Esophagus muscularis mucosa (tissue), 4 donors: ENCODE data around the gene CASP9. TPM values are rescaled to one million over a fixed set of nuclear protein-coding genes. Genes with fewer than 3 reads are reported as not detected.

ENCODE experiments used
- DNase-seq: peaks from one replicate; pipeline ENCODE4 v3.0.0-alpha.2; 2017; ENCODE audit errors: extremely low spot score
- H3K27ac ChIP-seq, 4 donors: fragments of 200-600 bp; sonication (generic); replicated peaks in 1 of 4; 1 replicate in 3 of 4; 2 replicates in 1 of 4; pipeline ENCODE4 v1.5.1; 2016 to 2019; ENCODE audit warnings: mild to moderate bottlenecking in 1 of 4
- H3K27me3 ChIP-seq, 4 donors: fragments of 200-600 bp; sonication (generic); one replicate each; pipeline versions ENCODE4 v1.5.1 to v1.6.0; 2016 to 2019
- H3K36me3 ChIP-seq, 4 donors: fragments of 200-600 bp; sonication (generic); one replicate each; pipeline ENCODE4 v1.5.1; 2016 to 2019
- H3K4me1 ChIP-seq, 4 donors: fragments of 200-600 bp; sonication (generic); one replicate each; pipeline ENCODE4 v1.5.1; 2016 to 2019
- H3K4me3 ChIP-seq, 4 donors: fragments of 200-600 bp; sonication (generic); 1 replicate in 2 of 4; 2 replicates in 2 of 4; pipeline ENCODE4 v1.5.1; 2016 to 2019; ENCODE audit warnings: mild to moderate bottlenecking in 4 of 4, moderate library complexity in 1 of 4
- H3K9me3 ChIP-seq, 4 donors: fragments of 200-600 bp; sonication (generic); 1 replicate in 3 of 4; 2 replicates in 1 of 4; pipeline ENCODE4 v1.5.1; 2016 to 2019
- EP300 ChIP-seq: sonication (generic); formaldehyde crosslinking; IDR thresholded peaks from one replicate; pipeline ENCODE4 v1.6.1; 2017; ENCODE audit warnings: antibody characterized with exemption
- POLR2A ChIP-seq: fragments of 450-650 bp; IDR thresholded peaks from one replicate; pipeline ENCODE4 v1.6.1; 2017; ENCODE audit warnings: antibody characterized with exemption, moderate library complexity, mild to moderate bottlenecking, low read depth
- POLR2AphosphoS5 ChIP-seq, 2 donors: sonication (generic); formaldehyde crosslinking; IDR thresholded peaks; one replicate each; pipeline ENCODE4 v1.6.1; 2017; ENCODE audit warnings: antibody characterized with exemption in 2 of 2
- WGBS: methylation state at CpG from one replicate; pipeline ENCODE4 v1.1.5; 2018; 5-methylcytosine and 5-hydroxymethylcytosine counted together
- intact Hi-C: fragments of 100-400 bp; cut with DNase I; formaldehyde crosslinking; loops from one replicate; pipeline ENCODE4 v1.15.1; 2023
- total RNA-seq, 4 donors: library from RNA; depleted of rRNA; stranded (reverse); fragments of >200 nt; gene quantifications; one replicate each; pipeline versions ENCODE4 v1.1.0 to v1.2.1, GENCODE V29; 2016
- TF ChIP-seq, protein P1 (sequence below), 3 experiments: fragments of 200-600 bp in 2 of 3; fragments of 450-650 bp in 1 of 3; sonication (generic) in 2 of 3; IDR thresholded peaks; one replicate each; pipeline ENCODE4 v1.5.1; 2017 to 2019; ENCODE audit warnings: antibody characterized with exemption in 3 of 3, mild to moderate bottlenecking in 2 of 3, moderate library complexity in 1 of 3

CASP9 gene
- 10 to 100 TPM in 3 of 4 donors, 1 to 10 TPM in 1; 9.1 to 12.6 (median 11.0) TPM for total RNA-seq

DNA sequence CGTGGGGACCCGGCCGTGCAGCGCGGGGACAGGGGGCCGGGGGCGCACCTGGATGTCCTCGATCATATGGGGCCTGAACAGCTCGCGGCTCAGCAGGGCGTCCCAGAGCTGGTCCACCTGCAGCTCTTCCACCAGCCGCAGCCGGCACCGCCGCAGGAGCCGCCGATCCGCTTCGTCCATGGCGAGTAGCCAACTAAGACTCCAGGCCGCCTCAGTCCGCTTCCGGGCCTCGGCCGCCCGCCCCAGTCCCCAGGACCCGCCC lies at the start of gene CASP9:
CASP9 (minus strand) TSS at position 195 of the 262 bp plus-strand sequence; CDS start at position 180, 15 bp downstream.
- no peaks in the 10 kb centered on the region for H3K9me3 ChIP-seq
- H3K4me1 ChIP-seq = peaks cover 26 to 42% (median 41%) of the 10 kb centered on the region in 4 donors
- H3K27me3 ChIP-seq = no peaks in the 10 kb centered on the region
- TF ChIP-seq EP300 (no peak), POLR2AphosphoS5 (IDR thresholded peaks at IDR 0.05) (peak; percentile 80 to 81), POLR2A (no peak)
- intact Hi-C loops = no loop called here
- H3K27ac ChIP-seq = peak within 1 kb of the TSS; percentile 92 to 97 (median 96)
- DNase-seq = no peak
- no CpG with 5 or more reads among the region's 27 CpGs for WGBS
- peak within 1 kb of the TSS; percentile 64 to 97 (median 82) for H3K4me3 ChIP-seq
- no peaks in the 10 kb centered on the region for H3K36me3 ChIP-seq

DNA sequence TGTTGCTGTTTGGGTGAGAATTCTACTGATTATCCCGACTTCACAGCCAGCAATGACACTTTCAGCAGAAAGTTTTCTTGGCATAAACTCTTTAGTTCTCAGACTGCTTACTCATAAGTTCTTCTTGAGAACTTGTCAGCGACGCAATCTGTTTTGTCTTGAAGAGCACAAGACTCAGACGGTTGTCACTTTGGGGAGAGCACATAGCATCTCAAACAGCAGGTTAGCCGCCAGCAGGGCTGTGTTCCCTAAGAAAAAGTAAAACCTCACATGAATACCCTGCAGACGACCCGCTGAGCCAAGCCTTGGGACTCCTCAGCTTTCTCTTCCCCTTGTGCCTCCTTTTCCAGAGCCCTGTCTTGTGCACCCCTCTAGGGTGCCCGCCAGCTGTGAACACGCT lies 49.5 kb upstream of the CASP9 start:
- WGBS = 75% methylated on average over 9 of the region's 9 CpGs
- intact Hi-C loops = no loop called here
- Histone ChIP-seq H3K27ac (peak overlapping the region in 1 of 4 donors; percentile 31), H3K36me3 (peaks cover 3 to 43% (median 25%) of the 10 kb centered on the region in 4 donors), H3K4me1 (no peaks in the 10 kb centered on the region), H3K4me3 (no peak overlapping the region), H3K27me3 (no peaks in the 10 kb centered on the region), H3K9me3 (no peaks in the 10 kb centered on the region)
- TF ChIP-seq POLR2AphosphoS5 (IDR thresholded peaks at IDR 0.05) (no peak), EP300 (no peak), POLR2A (no peak)
- TF ChIP-seq, protein P1, sequence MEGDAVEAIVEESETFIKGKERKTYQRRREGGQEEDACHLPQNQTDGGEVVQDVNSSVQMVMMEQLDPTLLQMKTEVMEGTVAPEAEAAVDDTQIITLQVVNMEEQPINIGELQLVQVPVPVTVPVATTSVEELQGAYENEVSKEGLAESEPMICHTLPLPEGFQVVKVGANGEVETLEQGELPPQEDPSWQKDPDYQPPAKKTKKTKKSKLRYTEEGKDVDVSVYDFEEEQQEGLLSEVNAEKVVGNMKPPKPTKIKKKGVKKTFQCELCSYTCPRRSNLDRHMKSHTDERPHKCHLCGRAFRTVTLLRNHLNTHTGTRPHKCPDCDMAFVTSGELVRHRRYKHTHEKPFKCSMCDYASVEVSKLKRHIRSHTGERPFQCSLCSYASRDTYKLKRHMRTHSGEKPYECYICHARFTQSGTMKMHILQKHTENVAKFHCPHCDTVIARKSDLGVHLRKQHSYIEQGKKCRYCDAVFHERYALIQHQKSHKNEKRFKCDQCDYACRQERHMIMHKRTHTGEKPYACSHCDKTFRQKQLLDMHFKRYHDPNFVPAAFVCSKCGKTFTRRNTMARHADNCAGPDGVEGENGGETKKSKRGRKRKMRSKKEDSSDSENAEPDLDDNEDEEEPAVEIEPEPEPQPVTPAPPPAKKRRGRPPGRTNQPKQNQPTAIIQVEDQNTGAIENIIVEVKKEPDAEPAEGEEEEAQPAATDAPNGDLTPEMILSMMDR (IDR thresholded peaks at IDR 0.05) = no peak
- no peak for DNase-seq

GRCh38 chr1:15571266-15571665 lies 47.3 kb upstream of the CASP9 start:
- Histone ChIP-seq H3K9me3 (no peaks in the 10 kb centered on the region), H3K4me3 (no peak overlapping the region), H3K27me3 (no peaks in the 10 kb centered on the region), H3K4me1 (no peaks in the 10 kb centered on the region), H3K27ac (no peak overlapping the region), H3K36me3 (peaks cover 23 to 65% (median 47%) of the 10 kb centered on the region in 4 donors)
- intact Hi-C loops = no loop called here
- no peak for DNase-seq
- TF ChIP-seq POLR2AphosphoS5 (IDR thresholded peaks at IDR 0.05) = no peak
- no peak for TF ChIP-seq POLR2A
- TF ChIP-seq, protein P1 (IDR thresholded peaks at IDR 0.05) = no peak
- no peak for TF ChIP-seq EP300

- Histone ChIP-seq H3K4me3 (no peak overlapping the region), H3K36me3 (peaks cover 27 to 69% (median 51%) of the 10 kb centered on the region in 4 donors), H3K4me1 (no peaks in the 10 kb centered on the region), H3K27ac (no peak overlapping the region), H3K27me3 (no peaks in the 10 kb centered on the region), H3K9me3 (no peaks in the 10 kb centered on the region)
- intact Hi-C loops = no loop called here
- 100% methylated on average over 1 of the region's 1 CpG for WGBS
- DNase-seq = no peak
- TF ChIP-seq, protein P1 (IDR thresholded peaks at IDR 0.05) = no peak
- TF ChIP-seq EP300 (no peak), POLR2AphosphoS5 (IDR thresholded peaks at IDR 0.05) (no peak), POLR2A (no peak)
These were observed 46.8 kb upstream of the CASP9 start for GRCh38 chr1:15570861-15571260.

- H3K4me3 ChIP-seq = no peak overlapping the region
- H3K27me3 ChIP-seq = no peaks in the 10 kb centered on the region
- no peak overlapping the region for H3K27ac ChIP-seq
- 91% methylated on average over 18 of the region's 18 CpGs for WGBS
- H3K4me1 ChIP-seq = no peaks in the 10 kb centered on the region
- intact Hi-C loops = no loop called here
- DNase-seq = no peak
- H3K36me3 ChIP-seq = peaks cover 51 to 81% (median 71%) of the 10 kb centered on the region in 4 donors
- TF ChIP-seq, protein P1 (IDR thresholded peaks at IDR 0.05) = no peak
- TF ChIP-seq POLR2AphosphoS5 (IDR thresholded peaks at IDR 0.05) (no peak), POLR2A (no peak), EP300 (no peak)
- H3K9me3 ChIP-seq = no peaks in the 10 kb centered on the region
These were observed 44.5 kb upstream of the CASP9 start for GRCh38 chr1:15568387-15569073.
